ENCODE data around the gene ADGRG4. TPM values are rescaled to one million over a fixed set of nuclear protein-coding genes. Genes with fewer than 3 reads are reported as not detected.

The ADGRG4 gene
- total RNA-seq, 1 experiment from 2014 or later = not detected

DNA sequence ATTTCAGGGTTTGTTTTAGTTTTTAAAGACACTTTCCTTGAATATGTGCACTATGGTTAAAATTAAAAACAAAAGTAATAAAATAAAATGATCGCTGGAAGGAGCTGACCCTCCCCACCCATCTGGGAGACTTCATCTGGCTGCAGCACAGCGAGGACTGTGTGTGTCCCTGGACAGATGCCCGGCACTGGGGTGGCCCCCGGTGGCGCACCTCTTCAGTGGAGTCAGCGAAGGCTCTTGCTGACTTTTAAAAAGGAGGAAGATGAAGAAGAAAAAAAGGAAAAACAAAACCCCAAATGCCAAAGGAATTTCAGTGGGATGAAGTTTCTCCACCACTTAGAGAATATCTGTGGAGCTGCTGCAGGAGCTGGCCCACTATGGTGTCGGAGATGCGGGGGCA is 5.4 kb upstream of the ADGRG4 start:
- Histone ChIP-seq H3K36me3 (ENCODE audit: control insufficient read depth, insufficient read depth, low read length) (no peaks in the 10 kb centered on the region), H3K27ac (ENCODE audit: low read length) (no peak overlapping the region), H3K4me1 (ENCODE audit: control insufficient read depth, insufficient read depth, low read length) (no peaks in the 10 kb centered on the region), H3K27me3 (ENCODE audit: control insufficient read depth, insufficient read depth, low read length) (no peaks in the 10 kb centered on the region; the same call in 1 of the 2 replicates), H3K9me3 (ENCODE audit: control insufficient read depth, insufficient read depth, low read depth, low read length) (no peaks in the 10 kb centered on the region), H3K4me3 (ENCODE audit: low read depth in 2 of 2, low read length in 2 of 2) (no peak overlapping the region)
- DNase-seq (ENCODE audit: low read depth, low spot score) = no peak
- ATAC-seq = no peak
- intact Hi-C loops (cut with micrococcal nuclease; ENCODE audit: unreplicated experiment) = no loop called here
- ChIA-PET CTCF (no interaction called here), POLR2A (no interaction called here)
- in situ Hi-C loops (cut with HindIII; ENCODE audit: low pct_unique_long_range_greater_than_20kb, low sequenced_read_pairs) = no loop called here
- BruUV-seq (replicated peaks) = no TSS peak
- TF ChIP-seq POLR2AphosphoS5 (IDR thresholded peaks at IDR 0.05; ENCODE audit: low read depth, low read length) = no peak
- TF ChIP-seq, protein P1, sequence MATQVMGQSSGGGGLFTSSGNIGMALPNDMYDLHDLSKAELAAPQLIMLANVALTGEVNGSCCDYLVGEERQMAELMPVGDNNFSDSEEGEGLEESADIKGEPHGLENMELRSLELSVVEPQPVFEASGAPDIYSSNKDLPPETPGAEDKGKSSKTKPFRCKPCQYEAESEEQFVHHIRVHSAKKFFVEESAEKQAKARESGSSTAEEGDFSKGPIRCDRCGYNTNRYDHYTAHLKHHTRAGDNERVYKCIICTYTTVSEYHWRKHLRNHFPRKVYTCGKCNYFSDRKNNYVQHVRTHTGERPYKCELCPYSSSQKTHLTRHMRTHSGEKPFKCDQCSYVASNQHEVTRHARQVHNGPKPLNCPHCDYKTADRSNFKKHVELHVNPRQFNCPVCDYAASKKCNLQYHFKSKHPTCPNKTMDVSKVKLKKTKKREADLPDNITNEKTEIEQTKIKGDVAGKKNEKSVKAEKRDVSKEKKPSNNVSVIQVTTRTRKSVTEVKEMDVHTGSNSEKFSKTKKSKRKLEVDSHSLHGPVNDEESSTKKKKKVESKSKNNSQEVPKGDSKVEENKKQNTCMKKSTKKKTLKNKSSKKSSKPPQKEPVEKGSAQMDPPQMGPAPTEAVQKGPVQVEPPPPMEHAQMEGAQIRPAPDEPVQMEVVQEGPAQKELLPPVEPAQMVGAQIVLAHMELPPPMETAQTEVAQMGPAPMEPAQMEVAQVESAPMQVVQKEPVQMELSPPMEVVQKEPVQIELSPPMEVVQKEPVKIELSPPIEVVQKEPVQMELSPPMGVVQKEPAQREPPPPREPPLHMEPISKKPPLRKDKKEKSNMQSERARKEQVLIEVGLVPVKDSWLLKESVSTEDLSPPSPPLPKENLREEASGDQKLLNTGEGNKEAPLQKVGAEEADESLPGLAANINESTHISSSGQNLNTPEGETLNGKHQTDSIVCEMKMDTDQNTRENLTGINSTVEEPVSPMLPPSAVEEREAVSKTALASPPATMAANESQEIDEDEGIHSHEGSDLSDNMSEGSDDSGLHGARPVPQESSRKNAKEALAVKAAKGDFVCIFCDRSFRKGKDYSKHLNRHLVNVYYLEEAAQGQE (IDR thresholded peaks at IDR 0.05; ENCODE audit: insufficient read depth in 1 of 2, low read depth in 2 of 2, low read length in 1 of 2) = no peak

- Histone ChIP-seq H3K4me3 (ENCODE audit: low read depth in 2 of 2, low read length in 2 of 2) (no peak overlapping the region), H3K4me1 (ENCODE audit: control insufficient read depth, insufficient read depth, low read length) (no peaks in the 10 kb centered on the region), H3K36me3 (ENCODE audit: control insufficient read depth, insufficient read depth, low read length) (no peaks in the 10 kb centered on the region), H3K27ac (ENCODE audit: low read length) (no peak overlapping the region), H3K9me3 (ENCODE audit: control insufficient read depth, insufficient read depth, low read depth, low read length) (no peaks in the 10 kb centered on the region), H3K27me3 (ENCODE audit: control insufficient read depth, insufficient read depth, low read length) (peaks cover 6% of the 10 kb centered on the region)
- POLR2A ChIA-PET = no interaction called here
- ATAC-seq = no peak
- CTCF ChIA-PET = no interaction called here
- no peak for DNase-seq (ENCODE audit: low read depth, low spot score)
- TF ChIP-seq SIN3A (IDR thresholded peaks at IDR 0.05; ENCODE audit: borderline replicate concordance, insufficient read depth, low read depth, low read length) = no peak
- TF ChIP-seq POLR2AphosphoS5 (IDR thresholded peaks at IDR 0.05; ENCODE audit: low read depth, low read length) = no peak
- no peak for TF ChIP-seq TCF7L2 (IDR thresholded peaks at IDR 0.05; ENCODE audit: low read depth, low read length)
- TF ChIP-seq, protein P1 (IDR thresholded peaks at IDR 0.05; ENCODE audit: insufficient read depth in 1 of 2, low read depth in 2 of 2, low read length in 1 of 2) = no peak
- no peak for TF ChIP-seq CTCF (IDR thresholded peaks at IDR 0.05)
- intact Hi-C loops (cut with micrococcal nuclease; ENCODE audit: unreplicated experiment) (no loop called here), in situ Hi-C loops (cut with HindIII; ENCODE audit: low pct_unique_long_range_greater_than_20kb, low sequenced_read_pairs) (no loop called here)
- no TSS peak for BruUV-seq (replicated peaks)
Observed at GRCh38 chrX:136303041-136303440, 2.3 kb downstream of the ADGRG4 start.
